Measurements from ENCODE around the gene PHF19. TPM values are rescaled to one million over a fixed set of nuclear protein-coding genes. Genes with fewer than 3 reads are reported as not detected.

PHF19 gene
- total and polyA plus RNA-seq, 10 of the 15 experiments (the other 5 are each of a cell fraction or from before 2014, with no cell fraction given): 26.0 to 133 (median 87.7) TPM

GRCh38 chr9:120865176-120865575 is 11.8 kb downstream of the PHF19 start:
- in situ Hi-C loops (cut with MboI): no loop called here
- Histone ChIP-seq H3K36me3 (ENCODE audit: control insufficient read depth in 2 of 2, insufficient read depth in 2 of 2, low read length in 1 of 2) (peaks cover 21 to 49% of the 10 kb centered on the region in 2 experiments), H3K9me3 (replicated peaks; ENCODE audit: control insufficient read depth, insufficient read depth, low read length) (no peaks in the 10 kb centered on the region), H4K20me1 (ENCODE audit: control insufficient read depth, insufficient read depth) (no peaks in the 10 kb centered on the region), H3K4me1 (ENCODE audit: control insufficient read depth, insufficient read depth, low read length) (peaks cover 9% of the 10 kb centered on the region), H2AFZ (ENCODE audit: control insufficient read depth, low read depth, low read length) (no peak overlapping the region), H3K27ac (ENCODE audit: control insufficient read depth, insufficient read depth) (no peak overlapping the region), H3K4me2 (ENCODE audit: control insufficient read depth, insufficient read depth) (no peak overlapping the region), H3K4me3 (no peak overlapping the region), H3K79me2 (ENCODE audit: control insufficient read depth, insufficient read depth, low read length) (no peaks in the 10 kb centered on the region; the same call in none of the 2 replicates), H3K9ac (ENCODE audit: control insufficient read depth, insufficient read depth, low read length) (no peak overlapping the region), H3K27me3 (replicated peaks in 1 of 2; ENCODE audit: control insufficient read depth in 2 of 2, insufficient read depth in 2 of 2, low read length in 1 of 2) (no peaks in the 10 kb centered on the region)
- 92% methylated on average over 5 of the region's 5 CpGs for WGBS (ENCODE audit: insufficient coverage, insufficient replicate concordance, low lambda C conversion rate, missing lambda C conversion rate)
- intact Hi-C loops (cut with micrococcal nuclease; ENCODE audit: unreplicated experiment): no loop called here
- ChIA-PET SMC1A (ENCODE audit: uncharacterized antibody, unreplicated experiment) (no interaction called here), CTCF (interaction anchor here (6.0 kb wide), 1 partner anchor 73 kb away, joined by 70 read pairs; no protein-coding TSS in a partner anchor), POLR2A (no interaction called here), RAD21 (ENCODE audit: unreplicated experiment) (no interaction called here)
- no peak for FAIRE-seq
- DNase-seq (ENCODE audit: low read depth, low spot score): no peak
- no peak for ATAC-seq
- BruUV-seq (replicated peaks): no TSS peak
- no peak for TF ChIP-seq TBL1XR1 (IDR thresholded peaks at IDR 0.05; ENCODE audit: low read depth, low read length)
- TF ChIP-seq CBFB (IDR thresholded peaks at IDR 0.05; ENCODE audit: low read depth): no peak
- TF ChIP-seq CHD4 (IDR thresholded peaks at IDR 0.05): no peak
- no peak for TF ChIP-seq STAT1 (conservative IDR thresholded peaks at IDR 0.05)
- no peak for TF ChIP-seq WRNIP1 (IDR thresholded peaks at IDR 0.05; ENCODE audit: borderline replicate concordance, low read depth, low read length)
- TF ChIP-seq RCOR1 (conservative IDR thresholded peaks at IDR 0.05; ENCODE audit: low read depth, low read length): no peak
- TF ChIP-seq ZNF207 (IDR thresholded peaks at IDR 0.05; ENCODE audit: borderline replicate concordance): no peak

- in situ Hi-C loops (cut with MboI) (no loop called here), intact Hi-C loops (cut with micrococcal nuclease; ENCODE audit: unreplicated experiment) (no loop called here)
- ATAC-seq: no peak
- WGBS (ENCODE audit: insufficient coverage, insufficient replicate concordance, low lambda C conversion rate, missing lambda C conversion rate): 93% methylated on average over 5 of the region's 5 CpGs
- ChIA-PET RAD21 (ENCODE audit: unreplicated experiment) (no interaction called here), CTCF (no interaction called here), SMC1A (ENCODE audit: uncharacterized antibody, unreplicated experiment) (no interaction called here), POLR2A (no interaction called here)
- no peak for DNase-seq (ENCODE audit: low read depth, low spot score)
- FAIRE-seq: no peak
- Histone ChIP-seq H3K4me3 (no peak overlapping the region), H3K27me3 (replicated peaks in 1 of 2; ENCODE audit: control insufficient read depth in 2 of 2, insufficient read depth in 2 of 2, low read length in 1 of 2) (no peaks in the 10 kb centered on the region), H4K20me1 (ENCODE audit: control insufficient read depth, insufficient read depth) (no peaks in the 10 kb centered on the region), H3K36me3 (ENCODE audit: control insufficient read depth in 2 of 2, insufficient read depth in 2 of 2, low read length in 1 of 2) (peaks cover 22 to 49% of the 10 kb centered on the region in 2 experiments), H3K4me1 (ENCODE audit: control insufficient read depth, insufficient read depth, low read length) (peaks cover 5% of the 10 kb centered on the region), H3K9ac (ENCODE audit: control insufficient read depth, insufficient read depth, low read length) (no peak overlapping the region), H2AFZ (ENCODE audit: control insufficient read depth, low read depth, low read length) (no peak overlapping the region), H3K27ac (ENCODE audit: control insufficient read depth, insufficient read depth) (no peak overlapping the region), H3K9me3 (replicated peaks; ENCODE audit: control insufficient read depth, insufficient read depth, low read length) (no peaks in the 10 kb centered on the region), H3K79me2 (ENCODE audit: control insufficient read depth, insufficient read depth, low read length) (no peaks in the 10 kb centered on the region; the same call in 1 of the 2 replicates), H3K4me2 (ENCODE audit: control insufficient read depth, insufficient read depth) (no peak overlapping the region)
- no TSS peak for BruUV-seq (replicated peaks)
- TF ChIP-seq MTA3 (IDR thresholded peaks at IDR 0.05; ENCODE audit: borderline replicate concordance, low read length): no peak
Observed at GRCh38 chr9:120864719-120865118, 12.3 kb downstream of the PHF19 start.

Data from GM12878 (cell line).